ENCODE measurements around the gene MACROH2A1. TPM values are rescaled to one million over a fixed set of nuclear protein-coding genes. Genes with fewer than 3 reads are reported as not detected.

The MACROH2A1 gene
- 173 and 210 TPM in 2 replicates for total RNA-seq

GRCh38 chr5:135398855-135399793, at the start of gene MACROH2A1:
MACROH2A1 (minus strand) TSS chr5:135399231; CDS start chr5:135389093, 10,138 bp downstream.

DNA sequence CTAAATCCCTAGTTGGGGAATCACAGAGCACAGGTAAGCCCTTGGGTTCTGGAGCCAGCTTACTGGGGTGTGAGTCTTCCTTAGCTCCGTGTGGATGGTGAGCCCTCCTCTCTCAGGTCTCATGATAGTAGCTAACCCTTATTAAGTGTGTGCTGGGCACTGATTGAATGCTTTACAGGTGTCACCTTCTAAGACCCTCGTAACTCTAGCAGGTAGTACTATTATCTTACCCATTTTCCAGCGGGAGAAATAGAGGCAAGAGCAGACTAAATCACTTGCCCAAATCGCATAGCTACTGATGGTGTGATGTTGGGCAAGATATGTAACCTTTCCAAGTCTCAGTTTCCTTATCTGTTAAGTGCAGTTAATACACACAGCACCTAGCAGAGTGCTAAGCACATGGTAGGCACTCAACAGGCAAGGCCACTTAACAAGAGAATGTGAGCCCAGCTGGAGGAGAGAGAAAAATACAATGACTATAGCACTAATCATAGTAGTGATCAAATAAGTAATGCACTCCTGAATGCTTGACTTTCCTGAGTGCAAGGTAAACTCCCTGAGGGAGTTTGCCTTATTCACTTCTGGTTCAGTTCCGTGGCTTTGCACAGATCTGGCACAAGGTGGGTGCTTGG, 48.4 kb upstream of the MACROH2A1 start, which contains the start of gene DCANP1:
TSS of gene DCANP1 (minus strand) at position 51 of the 632 bp plus-strand sequence. CDS start 240 bp downstream, outside the sequence.

Other genes with a start within 250 kb of the MACROH2A1 start
- not detected in 2 replicates for gene DCANP1, start 48.1 kb upstream of the MACROH2A1 start, total RNA-seq
- gene TIFAB, start 53.1 kb upstream of the MACROH2A1 start, total RNA-seq: not detected in 2 replicates
- not detected in 2 replicates for gene NEUROG1, start 136.7 kb upstream of the MACROH2A1 start, total RNA-seq
- gene CXCL14, start 179.8 kb upstream of the MACROH2A1 start, total RNA-seq: 0.29 TPM in 1 of 2 replicates, not detected in the other

All from myometrial cell (primary cell).